Panc1 (cell line): ENCODE measurements around the gene MRPS27. TPM values are rescaled to one million over a fixed set of nuclear protein-coding genes. Genes with fewer than 3 reads are reported as not detected.

Source experiments
- ATAC-seq: fragments of 200-7000 bp; cut with Tn5 transposase; 2 replicates; pipeline ENCODE4 v1.9.1; 2020; ENCODE audit warnings: mild to moderate bottlenecking, moderate library complexity
- BruUV-seq: library from RNA; stranded (reverse); fragments of 400-500 nt; replicated peaks from 2 replicates; lab custom pipeline; 2021; lab: Mats Ljungman, UMichigan
- CTCF ChIA-PET: fragments of 300-600 bp; sonication (Branson Sonifier 250); formaldehyde crosslinking; loops from one replicate; lab custom pipeline; 2022; ENCODE audit warnings: antibody characterized with exemption; lab: Charles Lee
- POLR2A ChIA-PET: fragments of 300-600 bp; sonication (Branson Sonifier 250); formaldehyde crosslinking; loops from one replicate; lab custom pipeline; 2022; ENCODE audit warnings: antibody characterized with exemption; lab: Charles Lee
- DNase-seq: peaks from one replicate; pipeline ENCODE4 v3.0.0-alpha.2; 2010; ENCODE audit warnings: low read depth, low spot score
- H3K27ac ChIP-seq: 2 replicates; pipeline ENCODE4 v1.5.1; 2011; ENCODE audit warnings: mild to moderate bottlenecking, low read length, inconsistent platforms
- H3K27me3 ChIP-seq: fragments of 200-500 bp; sonication (Bioruptor generic); 2 replicates; pipeline ENCODE4 v1.6.0; 2014; ENCODE audit warnings: low read length, inconsistent platforms; ENCODE audit not compliant: control insufficient read depth, insufficient read depth
- H3K36me3 ChIP-seq: fragments of 200-500 bp; sonication (Bioruptor generic); 2 replicates; pipeline ENCODE4 v1.5.1; 2014; ENCODE audit warnings: inconsistent platforms, mild to moderate bottlenecking, low read length, moderate library complexity; ENCODE audit not compliant: control insufficient read depth, insufficient read depth
- H3K4me1 ChIP-seq: 2 replicates; pipeline ENCODE4 v1.5.1; 2011; ENCODE audit warnings: inconsistent platforms, mild to moderate bottlenecking, low read length, moderate library complexity; ENCODE audit not compliant: control insufficient read depth, insufficient read depth
- H3K4me3 ChIP-seq, 2 experiments: 2 replicates each; pipeline ENCODE4 v1.5.1; 2011 to 2012; ENCODE audit warnings: low read depth in 2 of 2, low read length in 2 of 2, mild to moderate bottlenecking in 2 of 2, inconsistent platforms in 1 of 2, moderate library complexity in 1 of 2
- H3K9me3 ChIP-seq: fragments of 200-500 bp; sonication (Bioruptor generic); 2 replicates; pipeline ENCODE4 v1.5.1; 2014; ENCODE audit warnings: low read depth, mild to moderate bottlenecking, inconsistent platforms, low read length, moderate library complexity; ENCODE audit not compliant: control insufficient read depth, insufficient read depth
- POLR2AphosphoS5 ChIP-seq: IDR thresholded peaks from 2 replicates; pipeline ENCODE4 v1.6.1; 2012; ENCODE audit warnings: mild to moderate bottlenecking, low read depth, low read length, moderate library complexity
- SIN3A ChIP-seq: IDR thresholded peaks from 2 replicates; pipeline ENCODE4 v1.6.1; 2012; ENCODE audit warnings: low read depth, mild to moderate bottlenecking, low read length, moderate library complexity, borderline replicate concordance; ENCODE audit not compliant: insufficient read depth
- TCF7L2 ChIP-seq: IDR thresholded peaks from 2 replicates; pipeline ENCODE4 v1.6.1; 2011; ENCODE audit warnings: mild to moderate bottlenecking, low read depth, low read length, inconsistent platforms
- in situ Hi-C: cut with HindIII; loops from 2 replicates; pipeline ENCODE4 v1.10.0; 2016; ENCODE audit warnings: low sequenced_read_pairs, low pct_unique_long_range_greater_than_20kb
- intact Hi-C: fragments of 100-400 bp; cut with micrococcal nuclease; formaldehyde crosslinking; loops from one replicate; pipeline ENCODE4 v1.10.0; 2022; ENCODE audit not compliant: unreplicated experiment
- total RNA-seq: library from RNA; stranded (reverse); gene quantifications from one replicate; pipeline ENCODE4 v1.2.1, GENCODE V29; 2021; ENCODE audit not compliant: unreplicated experiment
- TF ChIP-seq, protein P1 (sequence below), 2 experiments: IDR thresholded peaks; 2 replicates each; pipeline ENCODE4 v1.6.1; 2011 to 2012; ENCODE audit warnings: low read depth in 2 of 2, control low read depth in 1 of 2, low read length in 1 of 2, mild to moderate bottlenecking in 1 of 2, moderate library complexity in 1 of 2; ENCODE audit not compliant: insufficient read depth in 1 of 2
- TF ChIP-seq, protein P2 (sequence below): fragments of 450-650 bp; IDR thresholded peaks from 2 replicates; pipeline ENCODE4 v1.5.1; 2017; ENCODE audit warnings: mild to moderate bottlenecking

MRPS27 gene
- total RNA-seq, 1 experiment from 2014 or later = 67.2 TPM

DNA sequence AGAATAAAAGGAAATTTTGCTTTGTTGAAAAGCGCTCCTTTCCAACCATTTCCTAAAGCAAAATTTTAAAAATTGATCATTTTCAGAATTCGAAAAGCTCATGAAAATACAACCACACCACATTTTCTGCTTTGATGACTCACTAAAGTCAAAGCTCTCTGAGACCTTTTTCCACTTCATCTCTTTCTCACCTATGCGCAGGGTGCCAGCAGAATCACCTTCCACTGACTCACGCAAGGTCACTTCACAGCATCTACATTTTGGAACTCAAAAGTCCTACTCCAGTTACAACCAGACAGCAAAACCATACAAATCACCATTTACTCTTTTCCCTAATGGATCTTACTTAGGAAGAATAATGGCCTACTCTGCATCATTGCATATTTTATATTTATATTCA, 106.6 kb downstream of the MRPS27 start:
- Histone ChIP-seq H3K4me1 (no peaks in the 10 kb centered on the region), H3K4me3 (no peak overlapping the region), H3K27ac (no peak overlapping the region), H3K9me3 (no peaks in the 10 kb centered on the region), H3K36me3 (no peaks in the 10 kb centered on the region), H3K27me3 (no peaks in the 10 kb centered on the region)
- ATAC-seq = no peak
- no TSS peak for BruUV-seq
- CTCF ChIA-PET = no interaction called here
- TF ChIP-seq POLR2AphosphoS5 = no peak
- TF ChIP-seq TCF7L2 = no peak
- TF ChIP-seq, protein P1, sequence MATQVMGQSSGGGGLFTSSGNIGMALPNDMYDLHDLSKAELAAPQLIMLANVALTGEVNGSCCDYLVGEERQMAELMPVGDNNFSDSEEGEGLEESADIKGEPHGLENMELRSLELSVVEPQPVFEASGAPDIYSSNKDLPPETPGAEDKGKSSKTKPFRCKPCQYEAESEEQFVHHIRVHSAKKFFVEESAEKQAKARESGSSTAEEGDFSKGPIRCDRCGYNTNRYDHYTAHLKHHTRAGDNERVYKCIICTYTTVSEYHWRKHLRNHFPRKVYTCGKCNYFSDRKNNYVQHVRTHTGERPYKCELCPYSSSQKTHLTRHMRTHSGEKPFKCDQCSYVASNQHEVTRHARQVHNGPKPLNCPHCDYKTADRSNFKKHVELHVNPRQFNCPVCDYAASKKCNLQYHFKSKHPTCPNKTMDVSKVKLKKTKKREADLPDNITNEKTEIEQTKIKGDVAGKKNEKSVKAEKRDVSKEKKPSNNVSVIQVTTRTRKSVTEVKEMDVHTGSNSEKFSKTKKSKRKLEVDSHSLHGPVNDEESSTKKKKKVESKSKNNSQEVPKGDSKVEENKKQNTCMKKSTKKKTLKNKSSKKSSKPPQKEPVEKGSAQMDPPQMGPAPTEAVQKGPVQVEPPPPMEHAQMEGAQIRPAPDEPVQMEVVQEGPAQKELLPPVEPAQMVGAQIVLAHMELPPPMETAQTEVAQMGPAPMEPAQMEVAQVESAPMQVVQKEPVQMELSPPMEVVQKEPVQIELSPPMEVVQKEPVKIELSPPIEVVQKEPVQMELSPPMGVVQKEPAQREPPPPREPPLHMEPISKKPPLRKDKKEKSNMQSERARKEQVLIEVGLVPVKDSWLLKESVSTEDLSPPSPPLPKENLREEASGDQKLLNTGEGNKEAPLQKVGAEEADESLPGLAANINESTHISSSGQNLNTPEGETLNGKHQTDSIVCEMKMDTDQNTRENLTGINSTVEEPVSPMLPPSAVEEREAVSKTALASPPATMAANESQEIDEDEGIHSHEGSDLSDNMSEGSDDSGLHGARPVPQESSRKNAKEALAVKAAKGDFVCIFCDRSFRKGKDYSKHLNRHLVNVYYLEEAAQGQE (IDR thresholded peaks at IDR 0.05; ENCODE audit: insufficient read depth in 1 of 2, low read depth in 2 of 2, low read length in 1 of 2) = no peak
- TF ChIP-seq, protein P2, sequence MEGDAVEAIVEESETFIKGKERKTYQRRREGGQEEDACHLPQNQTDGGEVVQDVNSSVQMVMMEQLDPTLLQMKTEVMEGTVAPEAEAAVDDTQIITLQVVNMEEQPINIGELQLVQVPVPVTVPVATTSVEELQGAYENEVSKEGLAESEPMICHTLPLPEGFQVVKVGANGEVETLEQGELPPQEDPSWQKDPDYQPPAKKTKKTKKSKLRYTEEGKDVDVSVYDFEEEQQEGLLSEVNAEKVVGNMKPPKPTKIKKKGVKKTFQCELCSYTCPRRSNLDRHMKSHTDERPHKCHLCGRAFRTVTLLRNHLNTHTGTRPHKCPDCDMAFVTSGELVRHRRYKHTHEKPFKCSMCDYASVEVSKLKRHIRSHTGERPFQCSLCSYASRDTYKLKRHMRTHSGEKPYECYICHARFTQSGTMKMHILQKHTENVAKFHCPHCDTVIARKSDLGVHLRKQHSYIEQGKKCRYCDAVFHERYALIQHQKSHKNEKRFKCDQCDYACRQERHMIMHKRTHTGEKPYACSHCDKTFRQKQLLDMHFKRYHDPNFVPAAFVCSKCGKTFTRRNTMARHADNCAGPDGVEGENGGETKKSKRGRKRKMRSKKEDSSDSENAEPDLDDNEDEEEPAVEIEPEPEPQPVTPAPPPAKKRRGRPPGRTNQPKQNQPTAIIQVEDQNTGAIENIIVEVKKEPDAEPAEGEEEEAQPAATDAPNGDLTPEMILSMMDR = no peak
- in situ Hi-C loops = no loop called here
- intact Hi-C loops = no loop called here
- no peak for DNase-seq
- POLR2A ChIA-PET = no interaction called here

DNA sequence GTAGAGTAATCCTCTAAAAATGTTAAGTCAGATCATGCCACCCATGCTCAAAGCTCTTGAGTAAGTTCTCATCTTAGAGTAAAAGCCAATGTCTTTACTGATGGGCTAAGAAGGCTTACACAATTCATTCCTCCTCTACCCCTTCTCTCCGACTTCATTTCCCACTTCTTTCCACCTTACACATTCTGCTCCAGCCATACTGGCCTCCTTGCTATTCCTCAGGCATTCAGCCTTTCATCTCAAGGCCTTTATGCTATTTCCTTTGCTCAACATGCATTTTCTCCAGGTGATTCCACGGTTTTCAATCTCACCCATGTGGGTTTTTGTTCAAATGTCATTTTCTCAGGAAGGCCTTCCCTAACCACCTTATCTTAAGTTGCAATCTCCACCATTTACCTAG, 107.9 kb downstream of the MRPS27 start:
- POLR2A ChIA-PET = no interaction called here
- Histone ChIP-seq H3K4me1 (no peaks in the 10 kb centered on the region), H3K27me3 (no peaks in the 10 kb centered on the region), H3K27ac (no peak overlapping the region), H3K36me3 (no peaks in the 10 kb centered on the region; the same call in 1 of the 2 replicates), H3K9me3 (no peaks in the 10 kb centered on the region), H3K4me3 (no peak overlapping the region)
- TF ChIP-seq SIN3A (no peak), POLR2AphosphoS5 (no peak), TCF7L2 (no peak)
- TF ChIP-seq, protein P2 = no peak
- TF ChIP-seq, protein P1 (IDR thresholded peaks at IDR 0.05; ENCODE audit: insufficient read depth in 1 of 2, low read depth in 2 of 2, low read length in 1 of 2) = no peak
- intact Hi-C loops = no loop called here
- BruUV-seq = no TSS peak
- in situ Hi-C loops = no loop called here
- ATAC-seq = no peak
- DNase-seq = no peak
- CTCF ChIA-PET = no interaction called here
